SU-DHL-6 (cell line): Measurements from ENCODE around the gene SLC39A11.

Experiments used
- H2AFZ ChIP-seq: fragments of 200-600 bp; sonication (generic); 2 replicates; pipeline ENCODE4 v1.6.1; 2014; ENCODE audit warnings: low read depth, mild to moderate bottlenecking, moderate library complexity, mixed read lengths, antibody characterized with exemption, low read length; ENCODE audit not compliant: severe bottlenecking
- H3F3A ChIP-seq: fragments of 200-600 bp; shearing (Covaris generic); 2 replicates; pipeline ENCODE4 v1.6.0; 2016; ENCODE audit warnings: antibody characterized with exemption, mild to moderate bottlenecking; ENCODE audit not compliant: insufficient read depth
- H3K27ac ChIP-seq: fragments of 200-600 bp; sonication (generic); 2 replicates; pipeline ENCODE4 v1.5.1; 2016; ENCODE audit warnings: low read depth, mild to moderate bottlenecking, low read length, moderate library complexity, mixed read lengths
- H3K27me3 ChIP-seq: fragments of 200-600 bp; sonication (generic), shearing (Covaris generic); 2 replicates; pipeline ENCODE4 v1.6.0; 2014; ENCODE audit warnings: mild to moderate bottlenecking, low read length
- H3K36me3 ChIP-seq: fragments of 200-600 bp; sonication (generic); 2 replicates; pipeline ENCODE4 v1.6.1; 2014; ENCODE audit warnings: mild to moderate bottlenecking, low read length, mixed read lengths
- H3K4me2 ChIP-seq: fragments of 300-600, 200-600 bp; shearing (Covaris generic), sonication (generic); 2 replicates; pipeline ENCODE4 v1.6.0; 2014; ENCODE audit warnings: low read length, low read depth, mild to moderate bottlenecking; ENCODE audit not compliant: poor library complexity, severe bottlenecking
- H3K4me3 ChIP-seq: fragments of 200-600 bp; sonication (generic); 2 replicates; pipeline ENCODE4 v1.5.1; 2014; ENCODE audit warnings: antibody characterized with exemption, low read length, mild to moderate bottlenecking, mixed read lengths; ENCODE audit not compliant: insufficient read depth, poor library complexity, severe bottlenecking
- H3K79me2 ChIP-seq: fragments of 200-600 bp; sonication (generic); 2 replicates; pipeline ENCODE4 v1.6.1; 2014; ENCODE audit warnings: mild to moderate bottlenecking, low read length, moderate library complexity; ENCODE audit not compliant: insufficient read depth
- H3K9ac ChIP-seq: fragments of 200-600 bp; sonication (generic); 2 replicates; pipeline ENCODE4 v1.7.0; 2014; ENCODE audit warnings: mild to moderate bottlenecking, low read length
- H3K9me2 ChIP-seq: fragments of 200-600 bp; sonication (generic); replicated peaks from 2 replicates; pipeline ENCODE4 v1.6.1; 2014; ENCODE audit warnings: low read length; ENCODE audit not compliant: insufficient read depth
- H3K9me3 ChIP-seq: fragments of 200-600 bp; sonication (generic); 2 replicates; pipeline ENCODE4 v1.6.1; 2014; ENCODE audit warnings: low read length, mixed read lengths; ENCODE audit not compliant: insufficient read depth
- H4K20me1 ChIP-seq: fragments of 200-600 bp; sonication (generic); 2 replicates; pipeline ENCODE4 v1.6.1; 2014; ENCODE audit warnings: low read depth, mild to moderate bottlenecking, antibody characterized with exemption, low read length, moderate library complexity, mixed read lengths
- CTCF ChIP-seq: fragments of 200-600 bp; sonication (generic); IDR thresholded peaks from one replicate; pipeline ENCODE4 v1.5.1; 2017; ENCODE audit warnings: antibody characterized with exemption, mild to moderate bottlenecking, low read length, moderate library complexity; ENCODE audit not compliant: insufficient read depth, poor library complexity, severe bottlenecking
- EZH2phosphoT487 ChIP-seq: fragments of 200-600 bp; sonication (generic), shearing (Covaris generic); conservative IDR thresholded peaks from 2 replicates; pipeline ENCODE4 v1.6.1; 2018; ENCODE audit warnings: mild to moderate bottlenecking, antibody characterized with exemption, low read length, moderate library complexity, mixed read lengths

The SLC39A11 gene

GRCh38 chr17:72700226-72700625 is 392.3 kb downstream of the SLC39A11 start:
- H3K79me2 ChIP-seq: no peaks in the 10 kb centered on the region
- H3K9ac ChIP-seq: no peak overlapping the region
- no peak overlapping the region for H3K4me2 ChIP-seq
- H2AFZ ChIP-seq: no peak overlapping the region
- no peaks in the 10 kb centered on the region for H3K36me3 ChIP-seq
- no peak for TF ChIP-seq EZH2phosphoT487
- TF ChIP-seq CTCF: no peak
- H3K4me3 ChIP-seq: no peak overlapping the region
- no peaks in the 10 kb centered on the region for H4K20me1 ChIP-seq
- H3F3A ChIP-seq: no peaks in the 10 kb centered on the region
- no peak overlapping the region for H3K27ac ChIP-seq
- H3K27me3 ChIP-seq: no peaks in the 10 kb centered on the region
- no peaks in the 10 kb centered on the region for H3K9me2 ChIP-seq
- no peaks in the 10 kb centered on the region for H3K9me3 ChIP-seq

- H3K27me3 ChIP-seq: no peaks in the 10 kb centered on the region
- H3K36me3 ChIP-seq: no peaks in the 10 kb centered on the region
- H3K4me2 ChIP-seq: no peak overlapping the region
- no peaks in the 10 kb centered on the region for H3K9me2 ChIP-seq
- H3K79me2 ChIP-seq: no peaks in the 10 kb centered on the region
- TF ChIP-seq EZH2phosphoT487 (no peak), CTCF (no peak)
- no peaks in the 10 kb centered on the region for H4K20me1 ChIP-seq
- H2AFZ ChIP-seq: no peak overlapping the region
- H3K4me3 ChIP-seq: no peak overlapping the region
- no peak overlapping the region for H3K9ac ChIP-seq
- no peaks in the 10 kb centered on the region for H3F3A ChIP-seq
- no peak overlapping the region for H3K27ac ChIP-seq
- no peaks in the 10 kb centered on the region for H3K9me3 ChIP-seq
These were observed 392.9 kb downstream of the SLC39A11 start for GRCh38 chr17:72699545-72699944.

- Histone ChIP-seq H3K9ac (no peak overlapping the region), H3K27me3 (no peaks in the 10 kb centered on the region), H3K9me2 (no peaks in the 10 kb centered on the region), H3K36me3 (no peaks in the 10 kb centered on the region), H2AFZ (no peak overlapping the region), H3K4me2 (no peak overlapping the region), H3K27ac (no peak overlapping the region), H3K4me3 (no peak overlapping the region), H3F3A (no peaks in the 10 kb centered on the region), H3K9me3 (no peaks in the 10 kb centered on the region), H4K20me1 (no peaks in the 10 kb centered on the region), H3K79me2 (no peaks in the 10 kb centered on the region)
- TF ChIP-seq CTCF (no peak), EZH2phosphoT487 (no peak)
These were observed 394.8 kb downstream of the SLC39A11 start for GRCh38 chr17:72697602-72698146.

GRCh38 chr17:72696721-72697120 is 395.8 kb downstream of the SLC39A11 start:
- no peaks in the 10 kb centered on the region for H3K79me2 ChIP-seq
- H3K9me2 ChIP-seq: no peaks in the 10 kb centered on the region
- H3K27me3 ChIP-seq: no peaks in the 10 kb centered on the region
- H3F3A ChIP-seq: no peaks in the 10 kb centered on the region
- no peak overlapping the region for H3K4me2 ChIP-seq
- TF ChIP-seq CTCF (no peak), EZH2phosphoT487 (no peak)
- H3K9ac ChIP-seq: no peak overlapping the region
- H4K20me1 ChIP-seq: no peaks in the 10 kb centered on the region
- H3K27ac ChIP-seq: no peak overlapping the region
- no peak overlapping the region for H3K4me3 ChIP-seq
- H3K36me3 ChIP-seq: no peaks in the 10 kb centered on the region
- no peaks in the 10 kb centered on the region for H3K9me3 ChIP-seq
- H2AFZ ChIP-seq: no peak overlapping the region
